ENCODE measurements around the gene CDC20.

The CDC20 gene

DNA sequence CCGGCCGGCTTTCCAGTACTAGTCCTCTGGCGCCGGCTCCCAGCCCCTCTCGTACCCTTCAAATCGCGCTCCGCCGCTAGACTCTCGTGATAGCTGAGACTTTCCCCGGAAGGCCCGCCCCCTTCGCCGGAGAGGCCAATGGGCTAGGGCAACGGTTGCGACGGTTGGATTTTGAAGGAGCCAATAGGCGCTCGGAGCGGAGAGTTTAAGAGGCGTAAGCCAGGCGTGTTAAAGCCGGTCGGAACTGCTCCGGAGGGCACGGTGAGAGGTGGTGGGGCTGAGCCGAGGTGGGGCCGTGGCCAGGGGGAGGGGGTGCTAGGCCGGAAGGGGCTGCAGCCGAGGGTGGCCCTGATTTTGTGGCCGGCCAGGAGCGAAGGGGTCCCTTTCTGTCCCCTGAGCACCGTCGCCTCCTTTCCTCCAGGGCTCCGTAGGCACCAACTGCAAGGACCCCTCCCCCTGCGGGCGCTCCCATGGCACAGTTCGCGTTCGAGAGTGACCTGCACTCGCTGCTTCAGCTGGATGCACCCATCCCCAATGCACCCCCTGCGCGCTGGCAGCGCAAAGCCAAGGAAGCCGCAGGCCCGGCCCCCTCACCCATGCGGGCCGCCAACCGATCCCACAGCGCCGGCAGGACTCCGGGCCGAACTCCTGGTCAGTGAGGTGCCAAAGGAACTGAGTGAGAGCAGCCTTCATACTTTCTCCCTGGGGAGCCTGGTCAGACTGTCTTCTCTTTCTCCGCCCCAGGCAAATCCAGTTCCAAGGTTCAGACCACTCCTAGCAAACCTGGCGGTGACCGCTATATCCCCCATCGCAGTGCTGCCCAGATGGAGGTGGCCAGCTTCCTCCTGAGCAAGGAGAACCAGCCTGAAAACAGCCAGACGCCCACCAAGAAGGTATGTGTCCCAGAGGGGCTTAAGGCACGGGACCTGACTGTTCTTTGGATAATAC is at the start of gene CDC20:
Gene CDC20, plus strand, starts transcription at position 236 of the 948 bp plus-strand sequence. Its CDS starts 235 bp downstream, at position 471.
- no peak for TF ChIP-seq CTCF (conservative IDR thresholded peaks at IDR 0.05; ENCODE audit: control insufficient read depth, insufficient read depth, low read depth, low read length)
- DNase-seq (ENCODE audit: low read depth), result peak; percentile 95
- peak within 1 kb of the TSS; percentile 82 for H3K4me3 ChIP-seq (ENCODE audit: control insufficient read depth, low read depth, low read length)

DNA sequence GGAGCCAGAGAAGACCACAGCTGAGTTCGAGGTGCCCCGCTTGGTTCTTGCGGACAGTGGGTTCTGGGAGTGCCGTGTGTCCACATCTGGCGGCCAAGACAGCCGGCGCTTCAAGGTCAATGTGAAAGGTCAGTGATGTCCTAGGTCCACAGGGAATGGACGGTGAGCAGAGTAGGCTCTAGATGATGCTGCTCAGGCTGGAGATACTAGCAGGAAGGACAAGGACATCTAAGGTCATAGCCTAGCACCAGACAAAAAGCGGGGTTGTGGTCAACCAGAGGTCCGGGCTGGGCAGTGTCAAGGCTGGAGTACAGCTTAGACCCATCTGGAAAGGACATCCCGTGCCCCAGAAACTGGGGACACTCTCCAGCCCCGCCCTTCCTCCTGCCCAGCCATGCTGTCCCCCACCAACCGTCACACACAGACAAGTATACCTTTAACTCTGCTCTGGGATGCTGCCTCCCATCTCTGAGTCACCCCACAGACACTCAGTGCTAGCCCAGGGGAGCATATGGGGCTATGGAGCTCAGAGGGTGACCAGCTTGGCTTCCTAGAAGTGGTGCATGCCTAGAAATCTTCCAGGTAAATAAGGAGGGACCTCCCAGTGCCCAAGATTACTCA is 49.3 kb upstream of the CDC20 start:
- DNase-seq (ENCODE audit: low read depth), result no peak
- TF ChIP-seq CTCF (conservative IDR thresholded peaks at IDR 0.05; ENCODE audit: control insufficient read depth, insufficient read depth, low read depth, low read length), result no peak
- H3K4me3 ChIP-seq (ENCODE audit: control insufficient read depth, low read depth, low read length), result no peak overlapping the region

GRCh38 chr1:43311521-43311920 is 47.3 kb upstream of the CDC20 start:
- TF ChIP-seq CTCF (conservative IDR thresholded peaks at IDR 0.05; ENCODE audit: control insufficient read depth, insufficient read depth, low read depth, low read length), result no peak
- no peak for DNase-seq (ENCODE audit: low read depth)
- no peak overlapping the region for H3K4me3 ChIP-seq (ENCODE audit: control insufficient read depth, low read depth, low read length)

DNA sequence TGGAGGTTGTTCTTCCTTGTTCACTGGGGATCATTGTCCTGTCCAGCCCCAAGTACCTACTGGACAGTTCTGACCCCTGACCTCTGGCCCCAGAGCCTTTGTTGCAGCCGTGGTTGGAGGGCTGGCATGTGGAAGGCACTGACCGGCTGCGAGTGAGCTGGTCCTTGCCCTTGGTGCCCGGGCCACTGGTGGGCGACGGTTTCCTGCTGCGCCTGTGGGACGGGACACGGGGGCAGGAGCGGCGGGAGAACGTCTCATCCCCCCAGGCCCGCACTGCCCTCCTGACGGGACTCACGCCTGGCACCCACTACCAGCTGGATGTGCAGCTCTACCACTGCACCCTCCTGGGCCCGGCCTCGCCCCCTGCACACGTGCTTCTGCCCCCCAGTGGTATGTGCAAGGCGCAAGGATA is 46.6 kb upstream of the CDC20 start:
- no peak for DNase-seq (ENCODE audit: low read depth)
- no peak overlapping the region for H3K4me3 ChIP-seq (ENCODE audit: control insufficient read depth, low read depth, low read length)
- TF ChIP-seq CTCF (conservative IDR thresholded peaks at IDR 0.05; ENCODE audit: control insufficient read depth, insufficient read depth, low read depth, low read length), result no peak

- DNase-seq (ENCODE audit: low read depth), result no peak
- no peak for TF ChIP-seq CTCF (conservative IDR thresholded peaks at IDR 0.05; ENCODE audit: control insufficient read depth, insufficient read depth, low read depth, low read length)
- no peak overlapping the region for H3K4me3 ChIP-seq (ENCODE audit: control insufficient read depth, low read depth, low read length)
Observed at GRCh38 chr1:43312663-43313515, 45.9 kb upstream of the CDC20 start.

- no peak overlapping the region for H3K4me3 ChIP-seq (ENCODE audit: control insufficient read depth, low read depth, low read length)
- no peak for TF ChIP-seq CTCF (conservative IDR thresholded peaks at IDR 0.05; ENCODE audit: control insufficient read depth, insufficient read depth, low read depth, low read length)
- DNase-seq (ENCODE audit: low read depth), result no peak
Observed at GRCh38 chr1:43313771-43314170, 45.0 kb upstream of the CDC20 start.
